B cell (primary cell): ENCODE results near the gene CATSPER3. TPM values are rescaled to one million over a fixed set of nuclear protein-coding genes. Genes with fewer than 3 reads are reported as not detected.

ENCODE experiments used
- ATAC-seq: fragments of 200-7000 bp; cut with Tn5 transposase; one replicate; pipeline ENCODE4 v1.10.0; 2021; ENCODE audit warnings: low read depth, mild to moderate bottlenecking, moderate number of reproducible peaks, moderate library complexity
- CTCF ChIA-PET: fragments of 350-600 bp; sonication (Branson Sonifier 250); formaldehyde crosslinking; loops from one replicate; lab custom pipeline; 2021; ENCODE audit warnings: antibody characterized with exemption, inconsistent platforms; lab: Charles Lee
- POLR2A ChIA-PET: fragments of 350-600 bp; sonication (Branson Sonifier 250); formaldehyde crosslinking; loops from one replicate; lab custom pipeline; 2021; ENCODE audit warnings: antibody characterized with exemption; lab: Charles Lee
- DNase-seq: peaks from one replicate; pipeline ENCODE4 v3.0.0; 2013
- H2AFZ ChIP-seq: 2 replicates; pipeline ENCODE4 v1.6.1; 2012; ENCODE audit warnings: mild to moderate bottlenecking, low read depth, low read length; ENCODE audit not compliant: insufficient read depth, poor library complexity, severe bottlenecking
- H3K27ac ChIP-seq, 2 donors: 1 replicate in 1 of 2; 2 replicates in 1 of 2; pipeline ENCODE4 v1.5.1; 2012 to 2013; ENCODE audit warnings: low read length in 2 of 2, mild to moderate bottlenecking in 2 of 2, moderate library complexity in 1 of 2
- H3K27me3 ChIP-seq, 4 experiments: fragments of 200-600 bp in 1 of 4; sonication (generic) in 1 of 4; replicated peaks in 1 of 4; 1 replicate in 2 of 4; 2 replicates in 2 of 4; pipeline versions ENCODE4 v1.6.1 to v1.7.0; 2013 to 2016; ENCODE audit warnings: low read length in 3 of 4, mild to moderate bottlenecking in 2 of 4, mixed read lengths in 1 of 4, moderate library complexity in 1 of 4; ENCODE audit not compliant: insufficient read depth in 4 of 4, control insufficient read depth in 3 of 4; ENCODE audit errors: control extremely low read depth in 1 of 4
- H3K36me3 ChIP-seq, 2 experiments: replicated peaks in 1 of 2; 1 replicate in 1 of 2; 2 replicates in 1 of 2; pipeline versions ENCODE4 v1.6.1 to v1.7.1; 2013; ENCODE audit warnings: low read length in 1 of 2; ENCODE audit not compliant: insufficient read depth in 2 of 2, control insufficient read depth in 1 of 2; ENCODE audit errors: control extremely low read depth in 1 of 2, extremely low read depth in 1 of 2
- H3K4me1 ChIP-seq, 2 donors: fragments of 200-600 bp in 1 of 2; sonication (generic) in 1 of 2; 1 replicate in 1 of 2; 2 replicates in 1 of 2; pipeline versions ENCODE4 v1.5.1 to v1.6.1; 2013 to 2017; ENCODE audit warnings: low read length in 2 of 2; ENCODE audit not compliant: control insufficient read depth in 2 of 2, insufficient read depth in 2 of 2
- H3K4me2 ChIP-seq: replicated peaks from 2 replicates; pipeline ENCODE3; 2012; ENCODE audit warnings: mild to moderate bottlenecking, low read depth, low read length; ENCODE audit not compliant: poor library complexity, severe bottlenecking
- H3K4me3 ChIP-seq, 5 experiments: fragments of 200-600 bp in 1 of 5; sonication (generic) in 1 of 5; 1 replicate in 3 of 5; 2 replicates in 2 of 5; pipeline versions ENCODE4 v1.5.1 to v1.7.0; 2011 to 2016; ENCODE audit warnings: low read length in 4 of 5, mild to moderate bottlenecking in 4 of 5, low read depth in 2 of 5, control low read depth in 1 of 5, moderate library complexity in 1 of 5; ENCODE audit not compliant: insufficient read depth in 1 of 5; ENCODE audit errors: control extremely low read depth in 1 of 5, extremely low read depth in 1 of 5
- H3K79me2 ChIP-seq: fragments of 200-600 bp; sonication (generic); one replicate; pipeline ENCODE4 v1.6.0; 2016; ENCODE audit warnings: low read length; ENCODE audit not compliant: control insufficient read depth, insufficient read depth
- H3K9ac ChIP-seq: fragments of 200-600 bp; sonication (generic); 2 replicates; pipeline ENCODE4 v1.6.1; 2017; ENCODE audit warnings: mild to moderate bottlenecking, low read length, moderate library complexity
- H3K9me3 ChIP-seq, 3 donors: one replicate each; pipeline versions ENCODE4 v1.6.1 to v1.7.1; 2013; ENCODE audit warnings: low read length in 2 of 3; ENCODE audit not compliant: control insufficient read depth in 2 of 3, insufficient read depth in 1 of 3; ENCODE audit errors: control extremely low read depth in 1 of 3
- H4K20me1 ChIP-seq: 2 replicates; pipeline ENCODE4 v1.6.0; 2012; ENCODE audit warnings: mild to moderate bottlenecking, low read length; ENCODE audit not compliant: insufficient read depth, control insufficient read depth, poor library complexity, severe bottlenecking
- H3K27ac Mint-ChIP-seq: one replicate; pipeline ENCODE4 v1.8.0; 2021; ENCODE audit warnings: mixed read lengths
- H3K27me3 Mint-ChIP-seq: one replicate; pipeline ENCODE4 v1.8.0; 2021; ENCODE audit warnings: mixed read lengths
- H3K4me1 Mint-ChIP-seq: one replicate; pipeline ENCODE4 v1.8.0; 2021; ENCODE audit warnings: mixed read lengths
- H3K4me3 Mint-ChIP-seq: one replicate; pipeline ENCODE4 v1.8.0; 2021; ENCODE audit warnings: mixed read lengths
- H3K9me3 Mint-ChIP-seq: one replicate; pipeline ENCODE4 v1.8.0; 2022; ENCODE audit warnings: mixed read lengths; ENCODE audit not compliant: insufficient read depth
- CTCF ChIP-seq: fragments of 200-600 bp; IDR thresholded peaks from one replicate; pipeline ENCODE4 v1.8.0; 2022; ENCODE audit warnings: antibody characterized with exemption, mild to moderate bottlenecking
- EZH2 ChIP-seq: IDR thresholded peaks from 2 replicates; pipeline ENCODE4 v1.6.1; 2012; ENCODE audit warnings: borderline replicate concordance, low read depth, mild to moderate bottlenecking, moderate library complexity, low read length; ENCODE audit not compliant: insufficient read depth, poor library complexity, severe bottlenecking
- WGBS: methylation state at CpG from one replicate; pipeline ENCODE4 v1.1.5; 2013; ENCODE audit warnings: missing lambda C conversion rate; ENCODE audit not compliant: insufficient coverage; 5-methylcytosine and 5-hydroxymethylcytosine counted together
- intact Hi-C: fragments of 100-400 bp; cut with micrococcal nuclease; formaldehyde crosslinking; loops from one replicate; pipeline ENCODE4 v1.10.0; 2022
- polyA plus RNA-seq: library from polyadenylated mRNA; depleted of rRNA; stranded (reverse); fragments of >200 nt; gene quantifications from 2 replicates; pipeline ENCODE4 v1.2.3, GENCODE V29; 2012
- total RNA-seq, 2 donors: library from RNA; stranded (reverse); fragments of 120-200 nt in 1 of 2; gene quantifications; 1 replicate in 1 of 2; 2 replicates in 1 of 2; pipeline versions ENCODE4 v1.2.3 to v1.2.4, GENCODE V29; 2013 to 2022

The CATSPER3 gene
- total and polyA plus RNA-seq, 2 donors (not counting 1 experiment from before 2014, with no cell fraction given): 0.79 to 1.3 TPM

GRCh38 chr5:135007305-135007704 lies 39.6 kb downstream of the CATSPER3 start:
- no peaks in the 10 kb centered on the region for H4K20me1 ChIP-seq
- H3K36me3 ChIP-seq: no peaks in the 10 kb centered on the region
- H3K4me3 Mint-ChIP-seq: no peak overlapping the region
- CTCF ChIA-PET: no interaction called here
- intact Hi-C loops: no loop called here
- no peaks in the 10 kb centered on the region for H3K9me3 Mint-ChIP-seq
- H3K9ac ChIP-seq: no peak overlapping the region
- no peak overlapping the region for H3K4me3 ChIP-seq
- TF ChIP-seq CTCF: no peak
- no peak for TF ChIP-seq EZH2
- POLR2A ChIA-PET: no interaction called here
- no peak for DNase-seq
- no peak overlapping the region for H3K27ac Mint-ChIP-seq
- H3K27me3 Mint-ChIP-seq: peaks cover 5% of the 10 kb centered on the region
- H3K27ac ChIP-seq: no peak overlapping the region
- no peaks in the 10 kb centered on the region for H3K27me3 ChIP-seq
- ATAC-seq: no peak
- no peak overlapping the region for H2AFZ ChIP-seq
- H3K4me1 Mint-ChIP-seq: no peaks in the 10 kb centered on the region
- no peaks in the 10 kb centered on the region for H3K4me1 ChIP-seq
- H3K79me2 ChIP-seq: no peaks in the 10 kb centered on the region
- no peaks in the 10 kb centered on the region for H3K9me3 ChIP-seq
- H3K4me2 ChIP-seq: no peak overlapping the region
- WGBS: 97% methylated on average over 7 of the region's 9 CpGs

- Mint-ChIP-seq H3K9me3 (no peaks in the 10 kb centered on the region), H3K4me1 (no peaks in the 10 kb centered on the region), H3K27ac (no peak overlapping the region), H3K27me3 (peaks cover 5% of the 10 kb centered on the region), H3K4me3 (no peak overlapping the region)
- H3K9ac ChIP-seq: no peak overlapping the region
- H3K9me3 ChIP-seq: no peaks in the 10 kb centered on the region
- no peaks in the 10 kb centered on the region for H3K4me1 ChIP-seq
- H2AFZ ChIP-seq: no peak overlapping the region
- DNase-seq (no peak), ATAC-seq (no peak)
- no peaks in the 10 kb centered on the region for H3K36me3 ChIP-seq
- no peak for TF ChIP-seq EZH2
- no peak for TF ChIP-seq CTCF
- ChIA-PET CTCF (no interaction called here), POLR2A (no interaction called here)
- H3K4me3 ChIP-seq: no peak overlapping the region
- intact Hi-C loops: no loop called here
- no peaks in the 10 kb centered on the region for H3K27me3 ChIP-seq
- 88% methylated on average over 6 of the region's 11 CpGs for WGBS
- no peak overlapping the region for H3K27ac ChIP-seq
- H3K4me2 ChIP-seq: no peak overlapping the region
- H3K79me2 ChIP-seq: no peaks in the 10 kb centered on the region
- H4K20me1 ChIP-seq: no peaks in the 10 kb centered on the region
Measured at GRCh38 chr5:135007749-135008363, 40.1 kb downstream of the CATSPER3 start.
